Measurements from ENCODE around the gene SEMA6D.
"Not testable (repeated sequence)": the region's sequence is repeated elsewhere in the genome, so short reads cannot be mapped to it uniquely, and the experiment has no call there.

Gene SEMA6D

DNA sequence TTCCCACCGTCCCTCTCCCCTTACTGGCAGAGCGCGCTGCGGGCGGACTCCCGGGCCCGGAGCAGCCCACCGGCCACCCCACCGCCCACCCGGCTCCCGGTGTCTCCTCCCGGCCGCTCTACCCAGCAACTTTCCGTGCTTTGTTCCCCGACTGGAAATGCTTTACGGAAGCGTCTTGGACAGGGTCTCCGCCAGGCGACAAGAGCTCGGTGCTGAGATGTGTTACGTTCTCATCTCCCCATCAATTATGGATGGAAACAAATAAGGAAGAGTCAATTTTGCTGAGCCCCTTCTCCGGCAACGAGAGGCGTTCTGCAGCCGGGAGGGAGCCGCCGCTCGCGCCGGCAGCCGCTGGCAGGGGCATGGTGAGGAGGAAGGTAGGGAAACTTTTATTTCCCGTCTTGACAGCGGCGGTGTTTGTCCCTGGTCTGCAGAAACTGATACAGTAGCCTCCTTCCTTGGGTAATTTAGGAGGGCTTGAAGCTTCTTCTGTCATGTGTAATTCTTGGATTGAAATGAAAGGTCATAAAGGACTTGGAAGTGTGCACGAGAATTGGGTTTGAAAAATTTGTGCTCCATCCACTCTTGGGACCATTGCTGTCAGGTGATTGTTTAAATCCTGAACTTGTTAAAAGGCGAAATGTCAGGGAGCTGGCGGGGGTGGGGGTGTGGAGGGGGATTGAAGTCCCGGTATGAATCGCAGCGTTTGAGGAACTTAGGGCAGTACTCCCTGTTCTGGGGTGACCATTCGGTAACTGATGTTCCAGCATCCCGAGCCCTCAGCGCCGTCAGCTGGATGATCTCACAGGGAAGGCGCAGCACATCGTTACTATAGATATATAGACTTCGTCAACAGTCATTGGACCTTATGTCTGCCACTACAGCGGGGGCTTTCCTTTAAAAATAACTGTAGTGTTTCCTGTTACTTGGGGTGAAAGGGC, 1.5 kb downstream of the SEMA6D start:
- no peak for DNase-seq

- DNase-seq: no peak
Measured at GRCh38 chr15:47719730-47720129, 2.4 kb downstream of the SEMA6D start.

GRCh38 chr15:47720555-47720954, 3.2 kb downstream of the SEMA6D start:
- no peak for DNase-seq

GRCh38 chr15:47721676-47722075, 4.4 kb downstream of the SEMA6D start:
- DNase-seq: no peak

GRCh38 chr15:47724346-47724745, 7.0 kb downstream of the SEMA6D start:
- no peak for DNase-seq

DNA sequence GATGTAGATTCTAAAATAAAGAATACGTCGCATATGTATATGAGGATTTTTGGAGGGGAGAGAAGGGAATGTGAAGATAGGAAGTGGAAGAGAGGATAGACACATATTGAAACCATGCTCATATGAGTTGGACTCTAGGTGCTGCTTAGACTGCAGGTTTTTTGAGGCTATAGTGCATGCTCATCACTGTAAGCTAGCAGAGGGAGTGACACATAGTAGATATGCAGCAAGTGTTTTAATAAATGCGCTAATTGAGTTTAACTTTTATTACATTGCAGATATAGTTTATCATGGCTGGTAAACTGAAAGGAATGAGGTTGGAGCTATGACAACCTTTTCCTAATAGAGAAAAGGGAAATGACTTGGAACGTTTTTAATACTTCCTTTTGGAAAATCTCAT, 7.7 kb downstream of the SEMA6D start:
- no peak for DNase-seq

- DNase-seq: no peak
Measured at GRCh38 chr15:47725906-47726305, 8.6 kb downstream of the SEMA6D start.

- DNase-seq: no peak
Measured at GRCh38 chr15:47726399-47726823, 9.1 kb downstream of the SEMA6D start.

- no peak for DNase-seq
Measured at GRCh38 chr15:47727137-47727536, 9.8 kb downstream of the SEMA6D start.

DNA sequence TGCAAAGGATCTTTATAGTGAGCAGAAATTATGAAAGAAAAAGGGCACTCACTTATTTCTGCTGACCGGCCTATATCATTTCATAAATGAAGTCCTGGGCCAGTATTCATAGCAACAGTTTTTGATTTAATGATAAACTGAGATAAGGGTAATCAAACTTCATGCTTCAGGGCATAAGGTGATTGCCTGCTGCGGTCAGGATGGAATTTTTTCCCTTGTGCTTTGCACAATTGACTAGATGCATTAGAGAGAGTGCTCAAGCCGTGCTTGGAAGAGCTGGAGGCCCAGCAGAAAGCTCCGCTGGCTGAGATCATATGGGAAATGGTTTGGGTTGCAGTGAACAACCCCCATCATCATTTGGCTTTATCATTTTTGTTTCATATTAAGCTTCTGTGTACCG, 10.4 kb downstream of the SEMA6D start:
- DNase-seq: no peak

DNA sequence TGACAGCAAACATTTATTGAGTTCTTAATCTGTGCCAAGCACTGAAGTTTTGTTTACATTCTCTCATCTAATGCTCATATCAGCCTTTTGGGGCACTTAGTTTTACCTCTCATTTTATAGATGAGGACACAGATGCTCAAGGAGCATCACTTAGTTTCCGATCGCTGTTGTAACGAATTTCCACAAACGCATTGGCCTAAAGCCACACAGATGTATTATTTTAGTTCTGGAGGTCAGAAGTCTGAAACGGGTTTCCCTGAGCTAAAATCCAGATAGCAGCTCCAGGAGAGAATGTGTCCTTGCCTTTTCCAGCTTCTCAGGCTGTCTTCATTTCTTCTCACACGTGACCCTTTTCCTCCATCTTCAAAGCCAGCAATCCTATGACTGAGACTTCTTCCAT, 11.1 kb downstream of the SEMA6D start:
- DNase-seq: no peak

- DNase-seq: no peak
Measured at GRCh38 chr15:47728886-47729285, 11.6 kb downstream of the SEMA6D start.

DNA sequence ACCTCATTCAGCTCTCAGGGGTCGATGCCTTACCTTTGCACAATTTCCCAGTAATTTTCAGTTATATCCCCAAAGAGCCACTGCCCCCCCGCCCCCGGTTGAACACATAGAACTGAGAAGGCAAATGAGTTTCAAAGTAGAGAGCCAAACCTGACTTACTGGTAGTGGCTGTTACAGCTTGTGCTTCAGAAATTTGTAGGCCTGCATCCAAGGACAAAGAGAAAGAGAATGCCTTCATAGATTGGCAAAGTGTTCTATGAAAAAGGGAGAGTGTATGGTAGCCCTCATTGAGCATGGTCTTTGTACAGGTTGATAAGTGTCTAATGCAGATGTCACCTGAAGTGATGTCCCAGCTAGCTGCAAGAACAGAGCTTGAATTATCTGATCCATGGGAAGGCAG, 13.9 kb downstream of the SEMA6D start:
- DNase-seq: no peak

GRCh38 chr15:47732248-47732647, 14.9 kb downstream of the SEMA6D start:
- no peak for DNase-seq

GRCh38 chr15:47733085-47733484, 15.8 kb downstream of the SEMA6D start:
- DNase-seq: no peak

- DNase-seq: no peak
Measured at GRCh38 chr15:47736143-47736786, 19.0 kb downstream of the SEMA6D start.

GRCh38 chr15:47737477-47737876, 20.2 kb downstream of the SEMA6D start:
- no peak for DNase-seq

DNA sequence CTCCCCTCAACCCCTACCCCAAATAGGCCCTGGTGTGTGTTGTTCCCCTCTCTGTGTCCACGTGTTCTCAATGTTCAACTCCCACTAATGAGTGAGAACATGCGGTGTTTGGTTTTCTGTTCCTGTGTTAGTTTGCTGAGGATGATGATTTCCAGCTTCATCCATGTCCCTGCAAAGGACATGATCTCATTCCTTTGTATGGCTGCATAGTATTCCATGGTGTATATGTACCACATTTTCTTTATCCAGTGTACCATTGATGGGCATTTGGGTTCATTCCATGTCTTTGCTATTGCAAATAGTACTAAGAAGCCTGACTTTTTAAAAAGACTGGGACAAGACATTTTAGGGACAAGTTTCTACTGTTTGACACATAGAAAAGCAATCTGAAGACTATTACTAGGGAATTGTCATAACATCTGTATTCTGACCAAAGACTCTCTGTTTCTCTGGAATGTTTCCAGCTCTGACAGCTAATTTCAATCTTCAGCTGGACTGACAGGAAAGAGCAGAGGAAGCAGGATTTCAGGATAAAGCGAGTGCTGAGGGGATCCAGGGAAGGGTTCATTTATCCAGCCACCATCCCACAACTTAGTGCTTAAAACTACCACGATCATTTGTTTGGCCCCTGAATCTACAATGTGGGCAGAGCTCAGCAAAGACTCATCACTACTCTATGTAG, 21.0 kb downstream of the SEMA6D start:
- not testable (repeated sequence) for DNase-seq

- DNase-seq: no peak
Measured at GRCh38 chr15:47741082-47741481, 23.8 kb downstream of the SEMA6D start.

- DNase-seq: no peak
Measured at GRCh38 chr15:47741907-47742306, 24.6 kb downstream of the SEMA6D start.

- DNase-seq: no peak
Measured at GRCh38 chr15:47742334-47742733, 25.0 kb downstream of the SEMA6D start.

DNA sequence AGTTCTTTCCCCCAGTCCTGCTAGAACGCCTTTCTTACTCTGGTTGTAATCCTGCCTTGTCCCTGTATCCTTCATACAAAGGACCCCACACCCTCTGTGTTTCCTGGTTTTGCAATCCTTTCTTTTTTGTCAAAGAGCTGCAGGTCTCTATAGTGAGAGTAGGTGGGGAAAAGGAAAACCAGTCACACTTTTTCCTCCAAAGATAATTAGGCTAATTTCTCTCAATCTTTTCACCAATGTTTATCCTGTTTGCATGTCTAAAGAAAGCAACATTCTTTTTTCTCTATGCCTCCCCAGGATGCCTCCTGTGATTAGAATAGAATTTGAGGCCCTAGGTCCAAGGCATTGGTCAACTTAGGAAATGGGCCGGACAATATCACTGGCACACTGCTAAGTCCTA, 25.4 kb downstream of the SEMA6D start:
- DNase-seq: no peak

- DNase-seq: no peak
Measured at GRCh38 chr15:47743385-47743784, 26.1 kb downstream of the SEMA6D start.

DNA sequence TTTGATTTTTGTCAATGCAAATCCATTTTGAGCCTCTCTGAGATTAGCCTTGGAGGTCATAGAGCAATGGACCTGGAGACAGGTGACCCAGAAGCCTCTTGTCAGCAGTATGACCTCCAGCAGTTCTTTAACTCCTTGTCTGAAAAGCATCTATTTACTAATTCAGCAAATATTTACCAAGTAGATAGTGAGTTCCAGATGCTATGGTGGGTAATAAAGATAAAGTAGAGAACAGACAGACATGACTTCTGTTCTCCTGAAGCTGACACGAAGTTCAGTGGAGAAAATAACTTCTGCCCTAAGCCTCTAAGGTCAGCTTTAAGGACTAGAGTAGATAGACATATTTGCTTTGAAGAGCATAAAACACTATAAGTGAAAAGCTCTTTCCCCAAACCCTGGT, 26.6 kb downstream of the SEMA6D start:
- no peak for DNase-seq

All from stimulated activated CD4-positive, alpha-beta T cell treated with anti-CD3 and anti-CD28 coated beads, Interleukin-4, amount 100 ng/mL, for 4 hours (primary cell).